Astrocyte of the hippocampus (primary cell): ENCODE data around the gene FAH.
"Not testable (repeated sequence)": the region's sequence is repeated elsewhere in the genome, so short reads cannot be mapped to it uniquely, and the experiment has no call there.

Experiments
- DNase-seq: peaks from one replicate; pipeline ENCODE4 v3.0.0; 2011; ENCODE audit warnings: low read depth, low spot score

The FAH gene

GRCh38 chr15:80152896-80153876 lies at the start of gene FAH:
FAH (plus strand) TSS chr15:80152999; CDS start chr15:80153055, 56 bp downstream.
- DNase-seq: peak; percentile 75

- DNase-seq: no peak
These were observed 47.6 kb upstream of the FAH start for GRCh38 chr15:80105193-80105592.

GRCh38 chr15:80105595-80105994 lies 47.2 kb upstream of the FAH start:
- DNase-seq: peak; percentile 10

GRCh38 chr15:80106051-80106450 lies 46.7 kb upstream of the FAH start:
- DNase-seq: no peak

GRCh38 chr15:80107204-80107603 lies 45.6 kb upstream of the FAH start:
- DNase-seq: no peak

GRCh38 chr15:80107774-80108173 lies 45.0 kb upstream of the FAH start:
- DNase-seq: no peak

GRCh38 chr15:80109388-80109787 lies 43.4 kb upstream of the FAH start:
- no peak for DNase-seq

- no peak for DNase-seq
These were observed 41.9 kb upstream of the FAH start for GRCh38 chr15:80110920-80111319.

- DNase-seq: no peak
These were observed 38.7 kb upstream of the FAH start for GRCh38 chr15:80114114-80114513.

- DNase-seq: no peak
These were observed 37.8 kb upstream of the FAH start for GRCh38 chr15:80115021-80115420.

GRCh38 chr15:80118956-80119355 lies 33.8 kb upstream of the FAH start:
- DNase-seq: no peak

GRCh38 chr15:80120636-80121035 lies 32.2 kb upstream of the FAH start:
- no peak for DNase-seq

- DNase-seq: no peak
These were observed 31.3 kb upstream of the FAH start for GRCh38 chr15:80121546-80121945.

GRCh38 chr15:80123034-80123433 lies 29.8 kb upstream of the FAH start:
- no peak for DNase-seq

- not testable (repeated sequence) for DNase-seq
These were observed 25.5 kb upstream of the FAH start for GRCh38 chr15:80127253-80127652.

GRCh38 chr15:80127911-80128310 lies 24.9 kb upstream of the FAH start:
- no peak for DNase-seq

GRCh38 chr15:80132382-80132781 lies 20.4 kb upstream of the FAH start:
- no peak for DNase-seq

GRCh38 chr15:80136854-80137253 lies 15.9 kb upstream of the FAH start:
- no peak for DNase-seq

- DNase-seq: no peak
These were observed 13.8 kb upstream of the FAH start for GRCh38 chr15:80138961-80139360.

GRCh38 chr15:80140909-80141308 lies 11.9 kb upstream of the FAH start:
- DNase-seq: no peak

GRCh38 chr15:80141916-80142598 lies 10.7 kb upstream of the FAH start:
- no peak for DNase-seq

GRCh38 chr15:80142646-80143045 lies 10.2 kb upstream of the FAH start:
- no peak for DNase-seq

- no peak for DNase-seq
These were observed 1.7 kb upstream of the FAH start for GRCh38 chr15:80151148-80151547.
